GM23338 (cell line): Measurements from ENCODE around the gene ESRP2. TPM values are rescaled to one million over a fixed set of nuclear protein-coding genes. Genes with fewer than 3 reads are reported as not detected.

Experiments used
- ATAC-seq: fragments of 200-7000 bp; cut with Tn5 transposase; 3 replicates; pipeline ENCODE4 v1.9.1; 2020
- DNase-seq: peaks from one replicate; pipeline ENCODE4 v3.0.0-alpha.2; 2015; ENCODE audit warnings: low spot score
- H2AFZ ChIP-seq: fragments of 200-600 bp; sonication (generic); 2 replicates; pipeline ENCODE4 v1.8.0; 2016; ENCODE audit warnings: antibody characterized with exemption, mild to moderate bottlenecking, moderate library complexity
- H3F3A ChIP-seq: fragments of 200-600 bp; sonication (generic); replicated peaks from 2 replicates; pipeline ENCODE4 v1.8.0; 2017; ENCODE audit warnings: antibody characterized with exemption, mixed run types, low read depth
- H3K27ac ChIP-seq: fragments of 200-600 bp; sonication (generic); 2 replicates; pipeline ENCODE4 v1.6.1; 2016; ENCODE audit warnings: low read depth
- H3K27me3 ChIP-seq: fragments of 200-600 bp; sonication (generic); 2 replicates; pipeline ENCODE4 v1.8.0; 2016; ENCODE audit warnings: mild to moderate bottlenecking, mixed run types, moderate library complexity; ENCODE audit not compliant: insufficient read depth
- H3K36me3 ChIP-seq: fragments of 200-600 bp; sonication (generic); 2 replicates; pipeline ENCODE4 v1.8.0; 2016; ENCODE audit warnings: mild to moderate bottlenecking; ENCODE audit not compliant: insufficient read depth
- H3K4me1 ChIP-seq: fragments of 200-600 bp; sonication (generic); 2 replicates; pipeline ENCODE4 v1.8.0; 2016; ENCODE audit warnings: mild to moderate bottlenecking, moderate library complexity; ENCODE audit not compliant: insufficient read depth
- H3K4me2 ChIP-seq: fragments of 200-600 bp; sonication (generic); 2 replicates; pipeline ENCODE4 v1.7.1; 2017; ENCODE audit warnings: mixed run types
- H3K4me3 ChIP-seq: fragments of 200-600 bp; sonication (generic); 2 replicates; pipeline ENCODE4 v1.6.1; 2016; ENCODE audit warnings: mixed run types
- H3K79me2 ChIP-seq: fragments of 200-600 bp; sonication (generic); replicated peaks from 2 replicates; pipeline ENCODE4 v1.8.0; 2017; ENCODE audit warnings: mild to moderate bottlenecking; ENCODE audit not compliant: insufficient read depth
- H3K9me2 ChIP-seq: fragments of 200-600 bp; sonication (generic); 2 replicates; pipeline ENCODE4 v1.8.0; 2017; ENCODE audit not compliant: insufficient read depth
- H4K20me1 ChIP-seq: fragments of 200-600 bp; sonication (generic); replicated peaks from 2 replicates; pipeline ENCODE4 v1.8.0; 2017; ENCODE audit warnings: mild to moderate bottlenecking; ENCODE audit not compliant: insufficient read depth
- H3K27ac Mint-ChIP-seq: 2 replicates; pipeline ENCODE4 v1.8.0; 2020; ENCODE audit warnings: inconsistent platforms, mild to moderate bottlenecking, moderate library complexity, mixed read lengths
- H3K27me3 Mint-ChIP-seq: 3 replicates; pipeline ENCODE4 v1.8.0; 2022; ENCODE audit warnings: low read depth, mild to moderate bottlenecking, moderate library complexity, mixed read lengths, inconsistent platforms; ENCODE audit not compliant: insufficient read depth, poor library complexity
- H3K36me3 Mint-ChIP-seq: 3 replicates; pipeline ENCODE4 v1.8.0; 2021; ENCODE audit warnings: low read depth, mild to moderate bottlenecking, inconsistent platforms, moderate library complexity, mixed read lengths
- H3K4me1 Mint-ChIP-seq: 3 replicates; pipeline ENCODE4 v1.8.0; 2020; ENCODE audit warnings: mild to moderate bottlenecking, inconsistent platforms, mixed read lengths
- H3K4me3 Mint-ChIP-seq: 3 replicates; pipeline ENCODE4 v1.8.0; 2021; ENCODE audit warnings: moderate library complexity, mild to moderate bottlenecking, inconsistent platforms, mixed read lengths
- H3K9me3 Mint-ChIP-seq: 3 replicates; pipeline ENCODE4 v1.8.0; 2020; ENCODE audit warnings: moderate library complexity, mild to moderate bottlenecking, inconsistent platforms, mixed read lengths
- CTCF ChIP-seq, 2 experiments: fragments of 200-600 bp in 1 of 2; sonication (generic) in 1 of 2; conservative IDR thresholded peaks; 2 replicates each; pipeline versions ENCODE4 v1.5.1 to v1.6.1; 2016 to 2017; ENCODE audit warnings: antibody characterized with exemption in 2 of 2, low read depth in 2 of 2, mild to moderate bottlenecking in 2 of 2, moderate library complexity in 1 of 2
- ETS1 ChIP-seq: IDR thresholded peaks from 2 replicates; pipeline ENCODE4 v1.6.1; 2016; ENCODE audit warnings: antibody characterized with exemption
- EZH2 ChIP-seq: fragments of 200-600 bp; sonication (generic); IDR thresholded peaks from one replicate; pipeline ENCODE4 v1.8.0; 2017; ENCODE audit warnings: antibody characterized with exemption, mild to moderate bottlenecking, low read depth; ENCODE audit not compliant: unreplicated experiment
- EZH2phosphoT487 ChIP-seq: fragments of 200-600 bp; sonication (generic); IDR thresholded peaks from one replicate; pipeline ENCODE4 v1.8.1; 2018; ENCODE audit warnings: antibody characterized with exemption; ENCODE audit not compliant: unreplicated experiment
- NANOG ChIP-seq: IDR thresholded peaks from 2 replicates; pipeline ENCODE4 v1.6.1; 2016; ENCODE audit warnings: antibody characterized with exemption, borderline replicate concordance
- POLR2AphosphoS5 ChIP-seq: IDR thresholded peaks from 2 replicates; pipeline ENCODE4 v1.6.1; 2016; ENCODE audit warnings: antibody characterized with exemption, low read depth
- ZNF331 ChIP-seq: fragments of 250-450 bp; sonication (Bioruptor Pico); IDR thresholded peaks from 2 replicates; pipeline ENCODE4 v1.5.0; 2020; ENCODE audit warnings: low read depth, mild to moderate bottlenecking, moderate library complexity
- ZNF462 ChIP-seq: fragments of 250-450 bp; sonication (Bioruptor Pico); IDR thresholded peaks from 2 replicates; pipeline ENCODE4 v1.5.0; 2020; ENCODE audit warnings: mild to moderate bottlenecking, moderate library complexity
- polyA plus RNA-seq: library from polyadenylated mRNA; unstranded; fragments of >200 nt; fragmentation: Nextera tagmentation; extraction: Ambion mirVana; gene quantifications from 2 replicates; pipeline ENCODE4 v1.2.1, GENCODE V29; 2016
- total RNA-seq: library from RNA; depleted of rRNA; stranded (reverse); fragments of >200 nt; shearing (Covaris generic); gene quantifications from 2 replicates; pipeline ENCODE4 v1.2.3, GENCODE V29; 2014

ESRP2 gene
- total and polyA plus RNA-seq, 2 experiments from 2014 or later = 16.2 to 44.0 TPM

DNA sequence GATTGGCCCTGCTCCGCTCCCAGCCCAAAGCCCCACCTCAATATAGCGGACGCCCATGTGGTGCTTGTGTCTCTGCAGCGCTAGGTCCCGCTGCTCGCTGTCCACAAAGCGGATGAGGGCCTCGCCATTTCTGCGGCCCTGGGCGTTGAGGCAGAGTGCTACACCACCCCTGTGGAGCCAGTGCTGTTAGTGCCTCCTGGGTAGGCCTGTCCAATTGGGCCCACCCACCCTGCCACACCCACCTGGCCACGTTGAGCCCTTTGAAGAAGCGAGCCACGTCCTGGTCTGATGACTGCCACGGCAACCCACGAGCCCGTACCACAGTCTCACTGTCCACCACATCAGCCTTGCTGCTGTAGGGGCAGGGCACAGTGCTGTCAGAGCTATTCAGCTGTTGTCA lies 3.6 kb downstream of the ESRP2 start:
- Histone ChIP-seq H3K4me3 (no peak overlapping the region), H3K4me2 (no peak overlapping the region), H4K20me1 (peaks cover 18% of the 10 kb centered on the region), H3K27me3 (no peaks in the 10 kb centered on the region), H3K79me2 (peaks cover 23% of the 10 kb centered on the region), H3K9me2 (no peaks in the 10 kb centered on the region), H3K4me1 (peaks cover 17% of the 10 kb centered on the region), H3F3A (peaks cover 20% of the 10 kb centered on the region), H2AFZ (no peak overlapping the region), H3K27ac (no peak overlapping the region), H3K36me3 (peaks cover 5% of the 10 kb centered on the region; the same call in 1 of the 2 replicates)
- H3K27ac Mint-ChIP-seq = no peak overlapping the region
- peaks cover 46% of the 10 kb centered on the region for H3K36me3 Mint-ChIP-seq
- H3K27me3 Mint-ChIP-seq = peaks cover 13% of the 10 kb centered on the region
- peaks cover 22% of the 10 kb centered on the region for H3K4me1 Mint-ChIP-seq
- no peaks in the 10 kb centered on the region; the same call in 2 of the 3 replicates for H3K9me3 Mint-ChIP-seq
- no peak overlapping the region for H3K4me3 Mint-ChIP-seq
- ATAC-seq (no peak), DNase-seq (no peak)
- TF ChIP-seq ZNF331 (no peak), NANOG (no peak), ETS1 (no peak), POLR2AphosphoS5 (no peak), EZH2 (no peak), ZNF462 (CRISPR knock-in tag) (no peak), CTCF (conservative IDR thresholded peaks at IDR 0.05; ENCODE audit: low read depth in 2 of 2) (no peak), EZH2phosphoT487 (no peak)
